CD4-positive, alpha-beta memory T cell (primary cell): Measurements from ENCODE around the gene CBS. TPM values are rescaled to one million over a fixed set of nuclear protein-coding genes. Genes with fewer than 3 reads are reported as not detected.
"Not testable (repeated sequence)": the region's sequence is repeated elsewhere in the genome, so short reads cannot be mapped to it uniquely, and the experiment has no call there.

ENCODE experiments used
- CTCF ChIA-PET: fragments of 350-600 bp; sonication (Branson Sonifier 250); formaldehyde crosslinking; loops from one replicate; lab custom pipeline; 2021; ENCODE audit warnings: inconsistent platforms; ENCODE audit not compliant: partially characterized antibody; lab: Charles Lee
- POLR2A ChIA-PET: fragments of 350-600 bp; sonication (Branson Sonifier 250); formaldehyde crosslinking; loops from one replicate; lab custom pipeline; 2021; ENCODE audit not compliant: partially characterized antibody; lab: Charles Lee
- DNase-seq, 5 donors: peaks; one replicate each; pipeline versions ENCODE4 v3.0.0 to v3.0.0-alpha.2; 2020 to 2022; ENCODE audit warnings: mixed read lengths in 1 of 5
- H3K27ac ChIP-seq: one replicate; pipeline ENCODE4 v1.7.0; 2013; ENCODE audit warnings: low read depth, low read length
- H3K27me3 ChIP-seq: 2 replicates; pipeline ENCODE4 v1.7.0; 2013; ENCODE audit warnings: mild to moderate bottlenecking, low read length, moderate library complexity; ENCODE audit not compliant: insufficient read depth
- H3K36me3 ChIP-seq: 2 replicates; pipeline ENCODE4 v1.7.0; 2013; ENCODE audit warnings: mild to moderate bottlenecking, low read length, moderate library complexity; ENCODE audit not compliant: insufficient read depth
- H3K4me1 ChIP-seq: 2 replicates; pipeline ENCODE4 v1.7.0; 2013; ENCODE audit warnings: mild to moderate bottlenecking, low read length, moderate library complexity; ENCODE audit not compliant: insufficient read depth
- H3K4me3 ChIP-seq, 2 donors: one replicate each; pipeline ENCODE4 v1.7.0; 2013; ENCODE audit warnings: low read length in 2 of 2, mild to moderate bottlenecking in 1 of 2
- H3K9me3 ChIP-seq, 2 donors: one replicate each; pipeline ENCODE4 v1.7.0; 2013; ENCODE audit warnings: low read length in 2 of 2, control low read depth in 1 of 2; ENCODE audit not compliant: control insufficient read depth in 1 of 2
- H3K27ac Mint-ChIP-seq, 7 donors: one replicate each; pipeline ENCODE4 v1.8.0; 2020 to 2021; ENCODE audit warnings: mixed read lengths in 7 of 7, mild to moderate bottlenecking in 6 of 7, inconsistent platforms in 3 of 7, moderate library complexity in 3 of 7
- H3K27me3 Mint-ChIP-seq, 2 donors: one replicate each; pipeline ENCODE4 v1.8.0; 2020 to 2021; ENCODE audit warnings: mixed read lengths in 2 of 2
- H3K36me3 Mint-ChIP-seq, 2 donors: one replicate each; pipeline ENCODE4 v1.8.0; 2020 to 2021; ENCODE audit warnings: mixed read lengths in 2 of 2, inconsistent platforms in 1 of 2, mild to moderate bottlenecking in 1 of 2
- H3K4me1 Mint-ChIP-seq, 4 donors: one replicate each; pipeline ENCODE4 v1.8.0; 2020 to 2021; ENCODE audit warnings: mixed read lengths in 4 of 4, mild to moderate bottlenecking in 1 of 4
- H3K4me3 Mint-ChIP-seq, 8 donors: one replicate each; pipeline ENCODE4 v1.8.0; 2020 to 2021; ENCODE audit warnings: mixed read lengths in 8 of 8, mild to moderate bottlenecking in 7 of 8, moderate library complexity in 6 of 8, inconsistent platforms in 3 of 8
- H3K9me3 Mint-ChIP-seq, 8 donors: one replicate each; pipeline ENCODE4 v1.8.0; 2020 to 2021; ENCODE audit warnings: mixed read lengths in 8 of 8, mild to moderate bottlenecking in 5 of 8, inconsistent platforms in 3 of 8, moderate library complexity in 1 of 8
- intact Hi-C: fragments of 100-400 bp; cut with micrococcal nuclease; formaldehyde crosslinking; loops from one replicate; pipeline ENCODE4 v1.15.1; 2023
- polyA plus RNA-seq, 2 donors: library from polyadenylated mRNA; unstranded; fragments of 300-500 nt; fragmentation: Illumina TruSeq; gene quantifications; one replicate each; pipeline ENCODE4 v1.2.3, GENCODE V29; 2021
- total RNA-seq, 2 experiments: library from RNA; stranded (reverse); gene quantifications; one replicate each; pipeline ENCODE4 v1.2.3, GENCODE V29; 2021

CBS gene
- total and polyA plus RNA-seq, 4 experiments from 2014 or later: 0.81 TPM; not detected in 3

GRCh38 chr21:43066690-43067089, 8.9 kb downstream of the CBS start:
- H3K4me1 ChIP-seq, H3K27me3 Mint-ChIP-seq, H3K27ac Mint-ChIP-seq, H3K36me3 Mint-ChIP-seq, H3K9me3 ChIP-seq, H3K36me3 ChIP-seq, DNase-seq, CTCF ChIA-PET, H3K4me3 ChIP-seq, H3K27me3 ChIP-seq, intact Hi-C loops, POLR2A ChIA-PET, H3K9me3 Mint-ChIP-seq, H3K4me1 Mint-ChIP-seq, H3K4me3 Mint-ChIP-seq, H3K27ac ChIP-seq: not testable (repeated sequence)

- CTCF ChIA-PET, H3K36me3 ChIP-seq, H3K4me3 Mint-ChIP-seq, H3K9me3 Mint-ChIP-seq, intact Hi-C loops, H3K27ac Mint-ChIP-seq, H3K27ac ChIP-seq, DNase-seq, H3K4me3 ChIP-seq, H3K36me3 Mint-ChIP-seq, H3K4me1 Mint-ChIP-seq, POLR2A ChIA-PET, H3K9me3 ChIP-seq, H3K27me3 Mint-ChIP-seq, H3K4me1 ChIP-seq, H3K27me3 ChIP-seq: not testable (repeated sequence)
Observed at GRCh38 chr21:43065991-43066390, 9.6 kb downstream of the CBS start.

GRCh38 chr21:43064265-43064917, 11.2 kb downstream of the CBS start:
- DNase-seq, H3K4me3 ChIP-seq, H3K9me3 ChIP-seq, POLR2A ChIA-PET, H3K36me3 Mint-ChIP-seq, H3K27me3 ChIP-seq, H3K27ac Mint-ChIP-seq, H3K27ac ChIP-seq, H3K4me1 Mint-ChIP-seq, H3K36me3 ChIP-seq, H3K4me3 Mint-ChIP-seq, H3K9me3 Mint-ChIP-seq, intact Hi-C loops, CTCF ChIA-PET, H3K4me1 ChIP-seq, H3K27me3 Mint-ChIP-seq: not testable (repeated sequence)

- H3K36me3 Mint-ChIP-seq, H3K4me3 Mint-ChIP-seq, H3K9me3 ChIP-seq, H3K27ac Mint-ChIP-seq, CTCF ChIA-PET, DNase-seq, H3K4me3 ChIP-seq, H3K9me3 Mint-ChIP-seq, H3K27ac ChIP-seq, H3K4me1 ChIP-seq, POLR2A ChIA-PET, H3K36me3 ChIP-seq, intact Hi-C loops, H3K27me3 ChIP-seq, H3K4me1 Mint-ChIP-seq, H3K27me3 Mint-ChIP-seq: not testable (repeated sequence)
Observed at GRCh38 chr21:43062955-43063664, 12.5 kb downstream of the CBS start.

GRCh38 chr21:43053112-43053511, 22.5 kb downstream of the CBS start:
- H3K9me3 Mint-ChIP-seq: not testable (repeated sequence)

GRCh38 chr21:43045876-43046821, 29.5 kb downstream of the CBS start:
- H3K27ac ChIP-seq, H3K4me3 ChIP-seq, H3K4me1 ChIP-seq, H3K9me3 Mint-ChIP-seq, H3K4me1 Mint-ChIP-seq, POLR2A ChIA-PET, CTCF ChIA-PET, H3K9me3 ChIP-seq, H3K36me3 Mint-ChIP-seq, H3K27me3 ChIP-seq, H3K27me3 Mint-ChIP-seq, intact Hi-C loops, H3K36me3 ChIP-seq: not testable (repeated sequence)
- peak in 1 of 5 donors; percentile 20 for DNase-seq
- peak overlapping the region in 4 of 8 donors; percentile 31 to 84 (median 50) for H3K4me3 Mint-ChIP-seq
- peak overlapping the region in 2 of 7 donors; percentile 35 to 80 for H3K27ac Mint-ChIP-seq

More at GRCh38 chr21:43053112-43053511, 22.5 kb downstream of the CBS start:
- CTCF ChIA-PET, H3K4me1 ChIP-seq, H3K4me3 Mint-ChIP-seq, DNase-seq, H3K4me1 Mint-ChIP-seq, H3K27ac Mint-ChIP-seq, intact Hi-C loops, H3K27me3 ChIP-seq, H3K36me3 ChIP-seq, H3K4me3 ChIP-seq, H3K36me3 Mint-ChIP-seq, H3K27me3 Mint-ChIP-seq, H3K9me3 ChIP-seq, POLR2A ChIA-PET, H3K27ac ChIP-seq: not testable (repeated sequence)

- H3K27ac ChIP-seq, H3K4me1 Mint-ChIP-seq, intact Hi-C loops, CTCF ChIA-PET, POLR2A ChIA-PET, H3K27me3 ChIP-seq, H3K9me3 ChIP-seq, H3K9me3 Mint-ChIP-seq, H3K36me3 ChIP-seq, H3K4me1 ChIP-seq, H3K36me3 Mint-ChIP-seq, H3K4me3 ChIP-seq, H3K27me3 Mint-ChIP-seq: not testable (repeated sequence)
- H3K27ac Mint-ChIP-seq: peak overlapping the region; percentile 64 to 96 (median 89)
- peak overlapping the region; percentile 6 to 84 (median 60) for H3K4me3 Mint-ChIP-seq
- peak in 1 of 5 donors; percentile 8 for DNase-seq
Observed at GRCh38 chr21:43045165-43045875, 30.3 kb downstream of the CBS start.
